Kidney tubule cell (primary cell): ENCODE data around the gene MCUB.

Experiments used
- DNase-seq: peaks from one replicate; pipeline ENCODE4 v3.0.0-alpha.2; 2018; ENCODE audit warnings: low spot score

Gene MCUB

DNA sequence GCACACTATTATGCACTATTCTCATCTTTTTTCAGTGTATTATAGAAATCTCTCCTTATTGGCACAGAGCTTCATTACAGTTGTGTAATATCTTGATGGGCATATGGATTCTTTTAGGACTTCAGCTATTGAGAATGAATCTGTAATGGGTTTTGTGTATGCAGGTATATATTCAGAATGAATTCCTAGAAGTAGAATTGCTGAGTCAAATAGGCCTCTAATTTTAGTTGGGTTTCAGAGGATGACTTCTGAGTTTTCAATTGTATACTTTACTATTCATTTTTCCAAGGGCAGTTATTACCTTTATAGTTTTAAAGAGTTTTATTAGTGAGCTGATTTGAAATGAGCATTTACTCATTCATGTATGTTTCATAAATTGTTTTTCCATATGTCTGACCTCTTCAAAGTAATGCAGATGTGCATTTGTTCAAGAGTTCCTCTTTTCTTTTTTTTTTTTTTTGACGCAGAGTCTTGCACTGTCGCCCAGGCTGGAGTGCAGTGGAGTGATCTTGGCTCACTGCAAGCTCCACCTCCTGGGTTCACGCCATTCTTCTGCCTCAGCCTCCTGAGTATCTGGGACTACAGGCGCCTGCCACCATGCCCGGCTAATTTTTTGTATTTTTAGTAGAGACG is 123.7 kb downstream of the MCUB start:
- DNase-seq = no peak

GRCh38 chr4:109684727-109685126 is 124.7 kb downstream of the MCUB start:
- no peak for DNase-seq

DNA sequence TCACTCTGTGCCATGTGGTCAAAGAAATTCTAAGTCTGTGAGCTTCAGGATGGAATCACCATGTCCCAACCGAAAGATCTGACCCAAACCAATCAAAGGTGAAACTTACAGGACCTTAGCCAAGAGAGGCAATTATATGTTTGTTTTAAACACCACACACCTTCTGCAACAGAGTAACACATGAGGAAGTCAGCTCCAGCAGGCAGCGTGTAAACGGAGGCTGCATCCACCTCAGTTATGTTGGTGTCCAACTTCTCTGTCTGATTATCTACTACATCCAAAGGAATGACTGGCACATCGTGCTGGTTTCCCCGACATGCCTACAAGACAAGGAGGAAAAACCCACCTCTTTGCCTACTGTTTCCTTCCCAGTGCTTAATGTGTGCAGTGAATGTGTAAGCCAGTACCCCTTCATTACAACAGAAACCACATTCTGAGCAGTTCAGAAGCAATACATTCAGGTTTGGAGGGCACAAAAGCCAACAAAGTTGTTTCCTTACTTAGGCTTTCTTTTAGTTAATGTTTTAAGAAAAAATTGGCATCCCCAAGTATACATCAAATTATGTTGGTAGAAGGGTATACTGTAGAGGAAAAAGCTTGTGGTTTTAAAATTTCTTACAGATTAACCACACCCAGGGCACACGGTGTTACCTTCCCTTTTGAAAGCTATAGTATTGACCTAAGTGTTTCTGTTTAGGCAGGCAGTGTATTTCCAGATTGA is 130.8 kb downstream of the MCUB start:
- no peak for DNase-seq

- DNase-seq = no peak
These were observed 131.4 kb downstream of the MCUB start for GRCh38 chr4:109691411-109691920.

DNA sequence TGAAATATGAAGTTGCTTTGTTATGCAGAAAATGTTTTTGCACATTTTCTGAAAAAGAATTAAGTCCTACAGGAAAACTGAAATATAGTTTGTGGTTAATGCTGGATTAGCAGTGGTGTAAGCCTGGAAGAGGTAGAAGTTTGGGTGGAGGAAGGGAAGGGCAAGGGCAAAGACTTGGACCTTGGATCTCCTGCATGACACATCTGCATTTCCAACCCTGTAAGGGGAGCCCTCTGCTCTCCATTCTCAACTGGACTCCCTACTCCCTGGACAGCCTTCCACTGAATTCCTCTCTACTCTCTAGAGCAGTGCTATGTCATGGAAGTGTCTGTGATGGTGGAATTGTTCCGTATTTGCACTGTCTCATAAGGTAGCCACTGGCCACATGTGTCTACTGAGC is 138.6 kb downstream of the MCUB start:
- DNase-seq = no peak

- DNase-seq = no peak
These were observed 139.6 kb downstream of the MCUB start for GRCh38 chr4:109699553-109700225.

DNA sequence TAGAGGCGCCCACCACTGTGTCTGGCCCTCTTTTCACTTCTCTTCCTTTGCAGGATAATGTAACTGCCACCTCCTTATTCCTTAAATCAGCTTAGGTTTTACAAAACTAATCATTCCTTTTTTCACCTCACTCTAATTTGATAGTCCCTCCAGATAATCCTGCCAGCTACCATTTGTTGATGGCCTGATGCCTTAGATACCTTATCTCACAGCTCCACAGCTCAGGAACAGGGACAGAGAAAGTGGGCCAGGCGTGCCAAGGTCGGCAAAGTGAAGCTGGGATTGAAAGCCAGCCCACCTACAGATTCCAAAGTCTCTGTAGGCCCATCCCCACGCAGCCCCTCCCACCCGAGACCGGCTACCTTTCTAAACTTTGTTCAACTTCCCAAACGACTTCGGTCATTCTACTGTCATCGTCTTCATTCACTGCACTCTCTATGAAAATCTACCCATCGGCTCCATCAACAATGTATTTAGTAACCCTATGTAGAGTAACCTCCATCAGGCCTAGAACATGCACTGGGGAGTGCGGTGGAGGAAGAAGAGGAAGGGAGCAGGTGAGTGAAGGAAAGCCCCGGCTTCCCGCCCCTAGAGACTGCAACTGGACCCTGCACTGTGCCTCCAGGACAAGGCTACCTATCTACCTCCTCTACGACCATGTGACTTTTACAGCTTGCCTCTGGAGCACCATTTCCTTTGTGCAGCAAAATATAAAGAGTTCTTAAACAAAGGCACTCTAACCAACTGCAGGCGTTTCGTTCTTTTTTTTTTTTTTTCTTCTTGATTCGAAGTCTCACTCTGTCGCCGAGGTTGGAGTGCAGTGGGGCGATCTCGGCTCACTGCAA is 141.7 kb downstream of the MCUB start:
- DNase-seq = peak; percentile 43

- peak; percentile 83 for DNase-seq
These were observed 143.1 kb downstream of the MCUB start, which contains the start of gene CASP6 for GRCh38 chr4:109702950-109703663. Gene CASP6 (minus strand): TSS chr4:109703445. CDS start chr4:109703395, 50 bp downstream.

- DNase-seq = peak; percentile 20
These were observed 143.8 kb downstream of the MCUB start for GRCh38 chr4:109703664-109704361.

- no peak for DNase-seq
These were observed 148.4 kb downstream of the MCUB start for GRCh38 chr4:109708435-109708834.

DNA sequence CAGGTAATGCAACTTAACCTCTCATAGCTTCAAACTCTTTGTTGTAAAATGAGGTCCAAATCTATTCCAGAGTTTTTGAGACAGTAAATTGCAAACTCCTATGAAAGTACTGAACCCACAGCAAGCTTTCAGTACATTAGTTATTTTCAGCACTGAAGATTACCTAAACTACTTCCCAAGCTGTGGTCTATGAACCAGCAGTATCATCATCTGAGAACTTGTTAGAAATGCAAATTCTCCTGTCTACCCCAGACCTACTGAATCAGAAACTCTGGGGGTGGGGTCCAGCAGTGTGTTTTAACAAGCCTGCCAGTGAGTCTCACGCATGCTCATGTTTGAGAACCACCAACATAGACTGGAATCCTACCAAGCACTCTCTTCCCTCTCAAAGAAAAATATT is 148.9 kb downstream of the MCUB start:
- DNase-seq = no peak

GRCh38 chr4:109713500-109713899 is 153.5 kb downstream of the MCUB start:
- DNase-seq = no peak

DNA sequence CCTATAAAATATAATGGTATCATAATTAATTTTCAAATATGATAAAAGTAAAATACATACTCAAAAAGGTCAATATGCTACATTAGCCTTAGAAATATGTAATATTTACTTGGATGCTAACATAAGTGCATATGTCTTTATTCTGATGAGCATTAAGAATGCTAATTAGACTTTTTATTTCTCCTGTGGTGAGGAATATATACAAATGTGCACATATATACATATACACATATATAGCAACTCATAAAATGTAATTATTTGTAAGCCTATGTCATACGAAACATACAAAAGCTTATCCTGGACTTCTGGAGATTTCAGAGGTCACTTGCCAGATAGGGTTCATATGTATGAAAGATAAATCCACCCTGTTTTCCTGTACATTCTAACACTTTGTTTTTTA is 158.7 kb downstream of the MCUB start:
- no peak for DNase-seq

DNA sequence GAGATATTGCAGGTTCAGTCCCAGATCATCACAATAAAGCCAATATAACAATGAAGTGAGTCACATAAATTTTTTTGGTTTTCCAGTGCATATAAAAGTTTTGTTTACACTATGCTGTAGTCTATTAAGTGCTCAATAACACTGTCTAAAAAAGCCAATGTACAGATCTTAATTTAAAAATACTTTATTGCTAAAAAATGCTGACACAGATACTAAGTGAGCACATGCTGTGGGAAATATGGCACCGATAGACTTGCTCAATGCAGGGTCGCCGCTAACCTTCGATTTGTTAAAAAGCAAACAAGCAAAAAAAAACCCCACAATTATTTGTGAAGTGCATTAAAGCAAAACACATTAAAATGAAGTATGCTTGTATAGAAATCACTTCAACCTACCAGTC is 159.6 kb downstream of the MCUB start:
- DNase-seq = no peak

DNA sequence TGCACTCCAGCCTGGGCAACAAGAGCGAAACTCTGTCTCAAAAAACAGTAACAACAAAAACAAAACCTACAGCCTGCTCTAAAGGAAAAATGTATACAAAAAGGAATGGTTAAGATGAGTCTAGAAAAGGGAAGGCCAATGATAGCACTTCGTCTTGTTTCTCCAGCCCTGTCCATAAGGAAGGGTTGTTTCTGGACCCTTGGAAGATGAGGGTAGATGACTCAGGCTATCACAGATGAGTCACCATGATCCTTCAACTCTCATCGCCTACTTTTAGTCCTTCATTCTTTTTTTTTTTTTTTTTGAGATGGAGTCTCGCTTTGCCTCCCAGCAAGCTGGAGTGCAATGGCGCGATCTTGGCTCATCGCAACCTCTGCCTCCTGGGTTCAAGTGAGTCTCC is 161.0 kb downstream of the MCUB start:
- peak; percentile 40 for DNase-seq

DNA sequence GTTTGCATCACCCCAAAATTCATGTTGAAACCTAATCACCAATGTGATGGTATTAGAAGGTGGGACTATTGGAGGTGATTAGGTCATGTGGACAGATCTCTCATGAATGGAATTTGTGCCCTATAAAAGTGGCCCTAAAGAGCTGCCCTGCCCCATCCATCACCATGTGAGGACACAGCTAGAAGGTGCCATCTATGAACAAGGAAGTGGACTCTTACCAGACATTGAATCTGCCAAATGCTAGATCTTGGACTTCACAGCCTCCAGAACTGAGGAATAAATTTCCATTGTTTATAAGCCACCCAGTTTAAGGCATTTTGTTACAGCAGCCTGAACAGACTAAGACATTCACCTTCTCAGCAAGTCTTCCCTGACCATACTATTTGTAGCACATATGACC is 162.3 kb downstream of the MCUB start:
- DNase-seq = no peak

- DNase-seq = no peak
These were observed 163.1 kb downstream of the MCUB start for GRCh38 chr4:109723110-109723509.

GRCh38 chr4:109728385-109728784 is 168.3 kb downstream of the MCUB start:
- DNase-seq = peak; percentile 9

- peak; percentile 22 for DNase-seq
These were observed 169.2 kb downstream of the MCUB start for GRCh38 chr4:109729117-109729717.
